Activated naive CD4-positive, alpha-beta T cell treated with anti-CD3 and anti-CD28 coated beads, Interleukin-2, amount 50 U/mL, for 24 hours (primary cell): Measurements from ENCODE around the gene SLC6A5.

Experiments
- H3K27ac Mint-ChIP-seq: one replicate; pipeline ENCODE4 v1.8.0; 2021; ENCODE audit warnings: mild to moderate bottlenecking, mixed read lengths
- H3K27me3 Mint-ChIP-seq: one replicate; pipeline ENCODE4 v1.8.0; 2021; ENCODE audit warnings: mixed read lengths
- H3K36me3 Mint-ChIP-seq: one replicate; pipeline ENCODE4 v1.8.0; 2021; ENCODE audit warnings: mixed read lengths
- H3K4me1 Mint-ChIP-seq: one replicate; pipeline ENCODE4 v1.8.0; 2021; ENCODE audit warnings: mixed read lengths
- H3K4me3 Mint-ChIP-seq: one replicate; pipeline ENCODE4 v1.8.0; 2021; ENCODE audit warnings: mild to moderate bottlenecking, mixed read lengths
- H3K9me3 Mint-ChIP-seq: one replicate; pipeline ENCODE4 v1.8.0; 2021; ENCODE audit warnings: mixed read lengths

The SLC6A5 gene

DNA sequence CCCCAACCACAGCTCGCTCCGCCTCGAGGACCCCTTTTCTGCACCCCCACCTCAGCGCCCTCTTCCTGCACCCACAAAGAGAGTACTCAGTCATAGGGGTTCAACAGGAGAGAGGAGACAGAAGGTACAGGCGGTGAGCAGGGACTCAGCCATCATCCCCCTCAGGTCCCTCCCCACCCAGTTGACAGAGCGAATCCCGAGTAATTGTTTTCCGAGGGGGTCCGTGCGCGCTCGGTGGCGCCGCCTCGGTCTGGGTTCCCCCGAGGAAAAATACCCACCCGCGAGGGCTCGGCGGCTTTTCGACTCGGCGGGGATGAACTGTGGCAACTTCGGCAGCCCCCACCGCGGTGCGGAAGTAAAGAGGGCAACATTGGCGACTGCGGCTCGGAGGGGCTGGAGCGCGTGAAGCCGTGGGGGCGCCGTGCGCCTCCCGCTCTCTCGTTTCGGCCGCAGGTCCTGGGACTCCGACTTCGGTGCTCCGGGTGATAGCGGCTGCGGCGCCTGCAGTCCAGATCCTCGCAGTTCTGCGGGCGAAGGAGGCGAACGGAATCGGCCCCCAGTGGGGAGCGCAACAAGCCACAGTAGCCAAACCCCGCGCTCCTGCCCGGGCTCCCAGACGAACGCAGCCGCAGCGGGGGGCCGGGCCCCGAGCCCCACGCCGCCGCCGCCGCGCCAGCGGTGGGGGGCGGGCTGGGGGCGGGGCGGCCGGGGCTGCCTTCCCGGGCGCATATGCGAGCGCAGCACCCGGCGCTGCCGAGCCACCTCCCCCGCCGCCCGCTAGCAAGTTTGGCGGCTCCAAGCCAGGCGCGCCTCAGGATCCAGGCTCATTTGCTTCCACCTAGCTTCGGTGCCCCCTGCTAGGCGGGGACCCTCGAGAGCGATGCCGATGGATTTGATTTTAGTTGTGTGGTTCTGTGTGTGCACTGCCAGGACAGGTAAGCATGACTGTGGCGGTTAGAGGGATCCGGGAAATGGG lies 69.7 kb downstream of the SLC6A5 start, which contains the start of gene NELL1:
Gene NELL1, plus strand, starts transcription at position 743 of the 976 bp plus-strand sequence.
- Mint-ChIP-seq H3K4me1 (peaks cover 13% of the 10 kb centered on the region), H3K27ac (no peak within 1 kb of the TSS), H3K36me3 (peaks cover 2% of the 10 kb centered on the region), H3K27me3 (peaks cover 53% of the 10 kb centered on the region), H3K9me3 (no peaks in the 10 kb centered on the region), H3K4me3 (no peak within 1 kb of the TSS)

- peaks cover 56% of the 10 kb centered on the region for H3K27me3 Mint-ChIP-seq
- H3K9me3 Mint-ChIP-seq = no peaks in the 10 kb centered on the region
- H3K4me3 Mint-ChIP-seq = no peak overlapping the region
- peaks cover 2% of the 10 kb centered on the region for H3K36me3 Mint-ChIP-seq
- no peak overlapping the region for H3K27ac Mint-ChIP-seq
- peaks cover 13% of the 10 kb centered on the region for H3K4me1 Mint-ChIP-seq
Measured at GRCh38 chr11:20669820-20670684, 70.6 kb downstream of the SLC6A5 start.

DNA sequence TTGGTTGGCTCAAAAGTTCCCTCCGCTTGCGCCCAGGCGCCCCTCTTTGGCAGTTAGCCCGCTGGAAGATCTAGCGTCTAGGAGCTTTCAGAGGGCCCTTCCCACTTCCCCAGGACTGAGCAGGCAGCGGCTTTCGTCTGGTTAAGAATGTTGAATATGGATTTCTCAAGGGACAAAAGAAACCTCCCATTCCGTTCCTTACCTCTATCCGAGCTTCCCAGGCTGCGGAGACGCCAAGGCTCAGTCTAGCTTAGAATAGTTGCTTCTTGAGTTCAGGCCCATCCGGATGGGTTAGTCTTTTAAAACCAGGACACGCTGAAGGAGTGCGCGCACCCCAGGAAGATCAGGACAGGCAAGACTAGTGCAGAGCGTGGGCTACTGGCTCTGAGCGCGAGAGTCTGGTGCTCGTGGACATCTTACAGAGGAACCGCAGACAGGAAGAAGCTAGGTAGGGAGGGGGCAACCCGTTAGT lies 71.6 kb downstream of the SLC6A5 start:
- H3K4me1 Mint-ChIP-seq = peaks cover 13% of the 10 kb centered on the region
- H3K36me3 Mint-ChIP-seq = peaks cover 2% of the 10 kb centered on the region
- H3K27me3 Mint-ChIP-seq = peaks cover 52% of the 10 kb centered on the region
- no peak overlapping the region for H3K27ac Mint-ChIP-seq
- H3K9me3 Mint-ChIP-seq = no peaks in the 10 kb centered on the region
- H3K4me3 Mint-ChIP-seq = no peak overlapping the region

DNA sequence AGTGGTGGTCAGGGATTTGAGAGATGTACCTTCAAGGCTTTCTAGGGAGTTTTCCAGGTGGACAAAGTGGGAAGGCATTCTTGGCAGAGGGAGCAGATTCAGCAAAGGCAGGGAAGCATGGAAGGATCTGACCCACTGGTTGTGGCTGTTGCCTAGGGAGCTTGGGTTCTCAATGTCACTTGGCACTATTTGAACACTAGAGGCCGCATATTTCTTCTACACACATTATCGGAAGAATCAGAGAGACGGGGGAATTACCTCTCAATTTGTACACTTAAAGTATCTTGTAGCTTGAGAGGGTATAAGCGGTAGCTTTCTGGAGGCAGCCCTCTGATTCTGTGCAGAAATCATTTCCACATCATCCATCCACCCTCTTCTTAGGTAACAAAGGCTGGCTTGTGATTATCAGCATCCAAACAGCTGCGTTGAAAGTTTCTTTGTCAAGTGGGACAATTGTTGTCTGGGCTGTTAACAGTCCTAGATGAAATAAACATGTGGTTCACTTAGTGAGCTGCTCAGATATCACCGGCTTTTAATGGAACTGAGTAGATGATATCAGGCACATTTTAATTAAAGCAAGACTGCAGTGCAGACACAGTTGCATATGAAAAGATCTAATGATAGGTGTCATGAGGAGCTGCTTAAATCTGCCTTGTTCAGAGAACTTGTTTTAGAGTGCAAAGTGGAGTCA lies 72.6 kb downstream of the SLC6A5 start:
- H3K9me3 Mint-ChIP-seq = no peaks in the 10 kb centered on the region
- peaks cover 50% of the 10 kb centered on the region for H3K27me3 Mint-ChIP-seq
- H3K4me1 Mint-ChIP-seq = peaks cover 13% of the 10 kb centered on the region
- no peak overlapping the region for H3K27ac Mint-ChIP-seq
- peaks cover 2% of the 10 kb centered on the region for H3K36me3 Mint-ChIP-seq
- no peak overlapping the region for H3K4me3 Mint-ChIP-seq

DNA sequence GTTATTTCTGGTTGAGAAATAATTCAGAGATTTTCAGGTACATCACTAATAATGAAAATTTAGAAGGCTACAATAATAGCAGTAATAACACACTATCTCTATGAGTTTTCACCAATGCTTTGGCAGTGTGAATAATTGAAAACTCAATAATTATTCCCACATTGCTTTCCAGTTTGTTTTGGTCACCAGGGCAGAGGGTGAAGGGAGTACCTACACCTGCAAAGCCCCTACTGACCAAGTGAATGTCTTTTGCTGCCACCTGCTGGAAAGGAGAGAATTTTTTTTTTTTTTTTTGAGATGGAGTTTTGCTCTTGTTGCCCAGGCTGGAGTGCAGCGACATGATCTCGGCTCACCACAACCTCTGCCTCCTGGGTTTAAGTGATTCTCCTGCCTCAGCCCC lies 73.2 kb downstream of the SLC6A5 start:
- Mint-ChIP-seq H3K9me3 (no peaks in the 10 kb centered on the region), H3K4me3 (no peak overlapping the region), H3K27ac (no peak overlapping the region), H3K27me3 (peaks cover 44% of the 10 kb centered on the region), H3K36me3 (peaks cover 2% of the 10 kb centered on the region), H3K4me1 (peaks cover 13% of the 10 kb centered on the region)

- Mint-ChIP-seq H3K4me3 (no peak overlapping the region), H3K9me3 (no peaks in the 10 kb centered on the region), H3K27ac (no peak overlapping the region), H3K27me3 (peaks cover 17% of the 10 kb centered on the region), H3K4me1 (no peaks in the 10 kb centered on the region), H3K36me3 (no peaks in the 10 kb centered on the region)
Measured at GRCh38 chr11:20676658-20677057, 77.2 kb downstream of the SLC6A5 start.

- H3K36me3 Mint-ChIP-seq = no peaks in the 10 kb centered on the region
- H3K4me3 Mint-ChIP-seq = no peak overlapping the region
- peaks cover 9% of the 10 kb centered on the region for H3K27me3 Mint-ChIP-seq
- no peak overlapping the region for H3K27ac Mint-ChIP-seq
- H3K4me1 Mint-ChIP-seq = no peaks in the 10 kb centered on the region
- peaks cover 6% of the 10 kb centered on the region for H3K9me3 Mint-ChIP-seq
Measured at GRCh38 chr11:20688761-20689160, 89.4 kb downstream of the SLC6A5 start.

DNA sequence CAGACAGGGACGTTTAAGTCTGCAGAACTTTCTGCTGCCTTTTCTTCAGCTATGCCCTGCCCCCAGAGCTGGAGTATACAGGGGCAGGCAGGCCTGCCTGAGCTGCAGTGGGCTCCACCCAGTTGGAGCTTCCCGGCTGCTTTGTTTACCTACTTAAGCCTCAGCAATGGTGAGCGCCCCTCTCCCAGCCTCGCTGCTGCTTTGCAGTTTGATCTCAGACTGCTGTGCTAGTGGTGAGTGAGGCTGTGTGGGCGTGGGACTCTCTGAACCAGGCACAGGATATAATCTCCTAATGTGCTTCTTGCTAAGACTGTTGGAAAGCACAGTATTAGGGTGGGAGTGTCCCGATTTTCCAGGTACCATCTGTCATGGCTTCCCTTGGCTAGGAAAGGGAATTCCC lies 108.5 kb downstream of the SLC6A5 start:
- Mint-ChIP-seq H3K9me3 (peaks cover 8% of the 10 kb centered on the region), H3K27me3 (no peaks in the 10 kb centered on the region), H3K4me3 (no peak overlapping the region), H3K4me1 (no peaks in the 10 kb centered on the region), H3K36me3 (peaks cover 2% of the 10 kb centered on the region), H3K27ac (no peak overlapping the region)
